ENCODE data around the gene NR0B2.
A peak's percentile ranks its signal among the peaks of the same experiment; 100 is the strongest.
"Not testable (repeated sequence)": the region's sequence is repeated elsewhere in the genome, so short reads cannot be mapped to it uniquely, and the experiment has no call there.

The NR0B2 gene

GRCh38 chr1:26900001-26900814 lies 13.6 kb downstream of the NR0B2 start, which contains the start of gene GPATCH3:
GPATCH3 (minus strand) TSS chr1:26900467; CDS start chr1:26900442, 25 bp downstream.
- in situ Hi-C loops (cut with MboI; ENCODE audit: low pct_unique_long_range_greater_than_20kb, low sequenced_read_pairs) = no loop called here
- DNase-seq = peak; percentile 86

- DNase-seq = no peak
- in situ Hi-C loops (cut with MboI; ENCODE audit: low pct_unique_long_range_greater_than_20kb, low sequenced_read_pairs) = no loop called here
Observed at GRCh38 chr1:26897351-26897750, 16.4 kb downstream of the NR0B2 start.

- DNase-seq = no peak
- in situ Hi-C loops (cut with MboI; ENCODE audit: low pct_unique_long_range_greater_than_20kb, low sequenced_read_pairs) = no loop called here
Observed at GRCh38 chr1:26894263-26894662, 19.5 kb downstream of the NR0B2 start.

- in situ Hi-C loops (cut with MboI; ENCODE audit: low pct_unique_long_range_greater_than_20kb, low sequenced_read_pairs) = no loop called here
- DNase-seq = no peak
Observed at GRCh38 chr1:26890467-26890796, 23.3 kb downstream of the NR0B2 start.

GRCh38 chr1:26889551-26890466 lies 24.0 kb downstream of the NR0B2 start, which contains the start of gene GPN2:
GPN2 (minus strand) TSS chr1:26890283; CDS start chr1:26890096, 187 bp downstream.
- peak; percentile 81 for DNase-seq
- in situ Hi-C loops (cut with MboI; ENCODE audit: low pct_unique_long_range_greater_than_20kb, low sequenced_read_pairs) = no loop called here

GRCh38 chr1:26888231-26888630 lies 25.5 kb downstream of the NR0B2 start:
- in situ Hi-C loops (cut with MboI; ENCODE audit: low pct_unique_long_range_greater_than_20kb, low sequenced_read_pairs) = no loop called here
- no peak for DNase-seq

- DNase-seq = peak; percentile 47
- in situ Hi-C loops (cut with MboI; ENCODE audit: low pct_unique_long_range_greater_than_20kb, low sequenced_read_pairs) = no loop called here
Observed at GRCh38 chr1:26887125-26887524, 26.6 kb downstream of the NR0B2 start.

GRCh38 chr1:26882696-26883463 lies 30.9 kb downstream of the NR0B2 start:
- in situ Hi-C loops (cut with MboI; ENCODE audit: low pct_unique_long_range_greater_than_20kb, low sequenced_read_pairs) = no loop called here
- no peak for DNase-seq

- in situ Hi-C loops (cut with MboI; ENCODE audit: low pct_unique_long_range_greater_than_20kb, low sequenced_read_pairs); DNase-seq: not testable (repeated sequence)
Observed at GRCh38 chr1:26881611-26882010, 32.2 kb downstream of the NR0B2 start.

GRCh38 chr1:26879793-26880192 lies 34.0 kb downstream of the NR0B2 start:
- DNase-seq = no peak
- in situ Hi-C loops (cut with MboI; ENCODE audit: low pct_unique_long_range_greater_than_20kb, low sequenced_read_pairs) = no loop called here

GRCh38 chr1:26877326-26877725 lies 36.4 kb downstream of the NR0B2 start:
- no peak for DNase-seq

GRCh38 chr1:26874896-26875295 lies 38.9 kb downstream of the NR0B2 start:
- in situ Hi-C loops (cut with MboI; ENCODE audit: low pct_unique_long_range_greater_than_20kb, low sequenced_read_pairs) = no loop called here
- no peak for DNase-seq

More at GRCh38 chr1:26877326-26877725, 36.4 kb downstream of the NR0B2 start:
- in situ Hi-C loops (cut with MboI; ENCODE audit: low pct_unique_long_range_greater_than_20kb, low sequenced_read_pairs) = no loop called here

- in situ Hi-C loops (cut with MboI; ENCODE audit: low pct_unique_long_range_greater_than_20kb, low sequenced_read_pairs); DNase-seq: not testable (repeated sequence)
Observed at GRCh38 chr1:26873097-26873496, 40.7 kb downstream of the NR0B2 start.

- DNase-seq = peak; percentile 99
- in situ Hi-C loops (cut with MboI; ENCODE audit: low pct_unique_long_range_greater_than_20kb, low sequenced_read_pairs) = no loop called here
Observed at GRCh38 chr1:26864610-26865480, 48.9 kb downstream of the NR0B2 start.

GRCh38 chr1:26863685-26864077 lies 50.1 kb downstream of the NR0B2 start:
- DNase-seq = no peak
- in situ Hi-C loops (cut with MboI; ENCODE audit: low pct_unique_long_range_greater_than_20kb, low sequenced_read_pairs) = no loop called here

- peak; percentile 50 for DNase-seq
- in situ Hi-C loops (cut with MboI; ENCODE audit: low pct_unique_long_range_greater_than_20kb, low sequenced_read_pairs) = no loop called here
Observed at GRCh38 chr1:26862781-26863684, 50.7 kb downstream of the NR0B2 start, which contains the start of gene SFN. SFN (plus strand) TSS chr1:26863149; CDS start chr1:26863213, 64 bp downstream.

GRCh38 chr1:26861889-26862378 lies 51.8 kb downstream of the NR0B2 start:
- in situ Hi-C loops (cut with MboI; ENCODE audit: low pct_unique_long_range_greater_than_20kb, low sequenced_read_pairs) = no loop called here

More at GRCh38 chr1:26861889-26862378, 51.8 kb downstream of the NR0B2 start:
- DNase-seq = no peak

All from KBM-7 (cell line).